A549 (cell line): ENCODE data around the gene COMT. TPM values are rescaled to one million over a fixed set of nuclear protein-coding genes. Genes with fewer than 3 reads are reported as not detected.

Experiments
- ATAC-seq, 2 experiments: fragments of 200-7000 bp in 1 of 2; fragments of >200 bp in 1 of 2; cut with Nextera tagmentation in 1 of 2; cut with Tn5 transposase in 1 of 2; 3 replicates each; pipeline versions ENCODE4 v1.8.0 to v1.9.1; 2018 to 2020; ENCODE audit warnings: mild to moderate bottlenecking in 1 of 2, moderate library complexity in 1 of 2
- CTCF ChIA-PET: fragments of 300-600 bp; sonication (Branson Sonifier 250); formaldehyde crosslinking; extraction: SDS; loops from one replicate; lab custom pipeline; 2021; ENCODE audit warnings: antibody characterized with exemption, inconsistent platforms; lab: Yijun Ruan, JAX
- POLR2A ChIA-PET: fragments of 350-600 bp; formaldehyde crosslinking; extraction: SDS; loops from one replicate; lab custom pipeline; 2021; ENCODE audit warnings: antibody characterized with exemption, inconsistent platforms; lab: Yijun Ruan, JAX
- DNase-seq, 2 experiments: peaks; one replicate each; pipeline versions ENCODE4 v3.0.0 to v3.0.0-alpha.2; 2011 to 2016; ENCODE audit warnings: low read depth in 1 of 2, low spot score in 1 of 2
- FAIRE-seq: peaks from 2 replicates; lab custom pipeline; 2011; peaks lifted over from hg19 to GRCh38; lab: Jason Lieb, UNC
- H3K27ac ChIP-seq, 2 experiments: fragments of >200 bp; sonication (Bioruptor Twin); formaldehyde crosslinking; 3 replicates each; pipeline ENCODE4 v1.5.1; 2016 to 2017
- H3K4me1 ChIP-seq: fragments of >200 bp; sonication (Bioruptor Twin); formaldehyde crosslinking; 3 replicates; pipeline ENCODE4 v1.6.1; 2016
- H3K4me2 ChIP-seq: fragments of >200 bp; sonication (Bioruptor Twin); formaldehyde crosslinking; 3 replicates; pipeline ENCODE4 v1.6.1; 2016
- H3K4me3 ChIP-seq: fragments of >200 bp; sonication (Bioruptor Twin); formaldehyde crosslinking; 3 replicates; pipeline ENCODE4 v1.5.1; 2016
- H3K9me3 ChIP-seq: fragments of >200 bp; sonication (Bioruptor Twin); formaldehyde crosslinking; 3 replicates; pipeline ENCODE4 v1.6.1; 2016
- BCL3 ChIP-seq: fragments of >200 bp; sonication (Bioruptor Twin); formaldehyde crosslinking; IDR thresholded peaks from 3 replicates; pipeline ENCODE4 v1.6.1; 2016
- BHLHE40 ChIP-seq: IDR thresholded peaks from 2 replicates; pipeline ENCODE4 v1.6.1; 2012; ENCODE audit warnings: low read depth, low read length, inconsistent platforms
- EHF ChIP-seq: fragments of 250-450 bp; sonication (Bioruptor Pico); IDR thresholded peaks from 2 replicates; pipeline ENCODE4 v1.5.0; 2020; ENCODE audit warnings: mild to moderate bottlenecking
- EHMT2 ChIP-seq: fragments of 200-600 bp; sonication (generic); IDR thresholded peaks from 2 replicates; pipeline ENCODE4 v1.6.1; 2016; ENCODE audit warnings: antibody characterized with exemption, low read depth, mild to moderate bottlenecking, moderate library complexity
- ELK1 ChIP-seq: fragments of 150-350 bp; IDR thresholded peaks from 2 replicates; pipeline ENCODE4 v1.6.1; 2014; ENCODE audit warnings: low read depth, mild to moderate bottlenecking, low read length
- EP300 ChIP-seq, 2 experiments: fragments of >200 bp; sonication (Bioruptor Twin); formaldehyde crosslinking; IDR thresholded peaks; 2 replicates in 1 of 2; 3 replicates in 1 of 2; pipeline ENCODE4 v1.6.1; 2016 to 2017
- FOSL2 ChIP-seq, 2 experiments: fragments of 450-650 bp in 1 of 2; fragments of >200 bp in 1 of 2; sonication (Bioruptor Twin) in 1 of 2; formaldehyde crosslinking; IDR thresholded peaks; 2 replicates each; pipeline versions ENCODE4 v1.5.0 to v1.6.1; 2016 to 2020; ENCODE audit warnings: mild to moderate bottlenecking in 1 of 2, moderate library complexity in 1 of 2
- FOXS1 ChIP-seq: fragments of 250-450 bp; sonication (Bioruptor Pico); IDR thresholded peaks from 2 replicates; pipeline ENCODE4 v1.5.0; 2020; ENCODE audit warnings: mild to moderate bottlenecking, moderate library complexity
- GATA3 ChIP-seq: IDR thresholded peaks from 2 replicates; pipeline ENCODE4 v1.6.1; 2012; ENCODE audit warnings: borderline replicate concordance
- HES2 ChIP-seq: fragments of >200 bp; sonication (Bioruptor Twin); formaldehyde crosslinking; IDR thresholded peaks from 2 replicates; pipeline ENCODE4 v1.6.1; 2016
- HEYL ChIP-seq: fragments of 250-450 bp; sonication (Bioruptor Pico); IDR thresholded peaks from 2 replicates; pipeline ENCODE4 v1.8.0; 2021; ENCODE audit warnings: mild to moderate bottlenecking, moderate library complexity
- HOXA7 ChIP-seq: fragments of 250-450 bp; sonication (Bioruptor Pico); IDR thresholded peaks from 2 replicates; pipeline ENCODE4 v1.5.0; 2020; ENCODE audit warnings: mild to moderate bottlenecking, moderate library complexity
- HOXB13 ChIP-seq: fragments of 250-450 bp; sonication (Bioruptor Pico); IDR thresholded peaks from 2 replicates; pipeline ENCODE4 v1.5.0; 2020; ENCODE audit warnings: low read depth, mild to moderate bottlenecking, moderate library complexity
- HOXB5 ChIP-seq: fragments of 250-450 bp; sonication (Bioruptor Pico); IDR thresholded peaks from 2 replicates; pipeline ENCODE4 v1.5.0; 2020; ENCODE audit warnings: mild to moderate bottlenecking, moderate library complexity
- JUNB ChIP-seq: fragments of >200 bp; sonication (Bioruptor Twin); formaldehyde crosslinking; IDR thresholded peaks from 2 replicates; pipeline ENCODE4 v1.6.1; 2016
- KDM1A ChIP-seq: fragments of 200-600 bp; sonication (generic); IDR thresholded peaks from 2 replicates; pipeline ENCODE4 v1.6.1; 2016; ENCODE audit warnings: low read depth, mild to moderate bottlenecking
- KDM5A ChIP-seq: fragments of 200-600 bp; sonication (generic); IDR thresholded peaks from 2 replicates; pipeline ENCODE4 v1.6.1; 2016; ENCODE audit warnings: antibody characterized with exemption, mild to moderate bottlenecking
- MAZ ChIP-seq: fragments of 150-350 bp; IDR thresholded peaks from 2 replicates; pipeline ENCODE4 v1.6.1; 2014; ENCODE audit warnings: antibody characterized with exemption, low read depth, low read length, borderline replicate concordance
- POLR2A ChIP-seq: IDR thresholded peaks from 2 replicates; pipeline ENCODE4 v1.6.1; 2012; ENCODE audit warnings: mild to moderate bottlenecking, low read length
- POLR2AphosphoS2 ChIP-seq: conservative IDR thresholded peaks from 2 replicates; pipeline ENCODE4 v1.6.1; 2012; ENCODE audit warnings: low read length, improper control_type of control experiment, inconsistent platforms
- REST ChIP-seq: fragments of 200-600 bp; sonication (generic); IDR thresholded peaks from 2 replicates; pipeline ENCODE4 v1.6.1; 2016; ENCODE audit warnings: antibody characterized with exemption, mild to moderate bottlenecking, moderate library complexity
- RFX5 ChIP-seq: fragments of 450-650 bp; IDR thresholded peaks from 2 replicates; pipeline ENCODE4 v1.7.1; 2014; ENCODE audit warnings: antibody characterized with exemption, mild to moderate bottlenecking, moderate library complexity
- SMC3 ChIP-seq: fragments of >200 bp; sonication (Bioruptor Twin); formaldehyde crosslinking; IDR thresholded peaks from 3 replicates; pipeline ENCODE4 v1.6.1; 2018; ENCODE audit warnings: inconsistent platforms
- ZSCAN20 ChIP-seq: fragments of 250-450 bp; sonication (Bioruptor Pico); IDR thresholded peaks from 2 replicates; pipeline ENCODE4 v1.8.0; 2022; ENCODE audit warnings: mild to moderate bottlenecking, moderate library complexity
- WGBS: methylation state at CpG from one replicate; pipeline ENCODE4 v1.1.6; 2017; ENCODE audit errors: missing lambda C conversion rate; 5-methylcytosine and 5-hydroxymethylcytosine counted together
- polyA plus RNA-seq, 4 experiments: library from polyadenylated mRNA; depleted of rRNA in 3 of 4; stranded (reverse); fragments of >200 nt; fragmentation: RNase III in 1 of 4; extraction: RNeasy Plus Mini Kit Qiagen cat#74134 plus additional on column Dnase treatment in 1 of 4; gene quantifications; 2 replicates in 3 of 4; 3 replicates in 1 of 4; pipeline ENCODE4 v1.2.3, GENCODE V29; 2011 to 2017

The COMT gene
- polyA plus RNA-seq, 2 of the 4 experiments (the other 2 are of a cell fraction): 72.3 to 125 TPM

- ChIA-PET POLR2A (no interaction called here), CTCF (interaction anchor here (2.5 kb wide), 1 partner anchor 25 kb away, joined by 14 read pairs; no protein-coding TSS in a partner anchor)
- Histone ChIP-seq H3K9me3 (no peaks in the 10 kb centered on the region), H3K4me3 (no peak overlapping the region), H3K4me1 (peaks cover 13% of the 10 kb centered on the region), H3K27ac (no peak overlapping the region), H3K4me2 (no peak overlapping the region)
- DNase-seq (no peak), ATAC-seq (no peak), FAIRE-seq (no peak)
- TF ChIP-seq POLR2A (no peak), EP300 (IDR thresholded peaks at IDR 0.05) (no peak), HOXB13 (CRISPR knock-in tag) (no peak), EHMT2 (no peak), HOXB5 (CRISPR knock-in tag) (no peak), HOXA7 (CRISPR knock-in tag) (no peak), RFX5 (no peak), GATA3 (no peak), ZSCAN20 (no peak), KDM5A (no peak), BCL3 (no peak)
- WGBS: 94% methylated on average over 5 of the region's 18 CpGs
Measured at GRCh38 chr22:19988965-19989724, 47.6 kb downstream of the COMT start.

- Histone ChIP-seq H3K27ac (no peak overlapping the region), H3K9me3 (no peaks in the 10 kb centered on the region), H3K4me3 (no peak overlapping the region), H3K4me2 (no peak overlapping the region), H3K4me1 (peaks cover 7% of the 10 kb centered on the region; the same call in 2 of the 3 replicates)
- ATAC-seq (no peak), FAIRE-seq (no peak), DNase-seq (no peak)
- POLR2A ChIA-PET: no interaction called here
- CTCF ChIA-PET: interaction anchor here (2.5 kb wide), 1 partner anchor 25 kb away, joined by 14 read pairs; no protein-coding TSS in a partner anchor
- no peak for TF ChIP-seq JUNB
- TF ChIP-seq ELK1: no peak
- no peak for TF ChIP-seq RFX5
- TF ChIP-seq SMC3: no peak
- no peak for TF ChIP-seq EP300 (IDR thresholded peaks at IDR 0.05)
- TF ChIP-seq HES2: no peak
- no peak for TF ChIP-seq HOXB5 (CRISPR knock-in tag)
- TF ChIP-seq MAZ: no peak
- no peak for TF ChIP-seq REST
- WGBS: 42% methylated on average over 2 of the region's 3 CpGs
Measured at GRCh38 chr22:19989725-19990067, 48.1 kb downstream of the COMT start.

- ChIA-PET CTCF (interaction anchor here (2.5 kb wide), 1 partner anchor 24 kb away, joined by 14 read pairs; no protein-coding TSS in a partner anchor), POLR2A (no interaction called here)
- TF ChIP-seq HES2 (no peak), BHLHE40 (no peak), FOXS1 (no peak), KDM1A (no peak), GATA3 (no peak), HOXB13 (CRISPR knock-in tag) (no peak), EHF (CRISPR knock-in tag) (no peak), FOSL2 (IDR thresholded peaks at IDR 0.05) (no peak), FOSL2 (CRISPR knock-in tag; IDR thresholded peaks at IDR 0.05) (no peak), POLR2AphosphoS2 (no peak), HEYL (CRISPR knock-in tag) (no peak)
- DNase-seq (no peak), ATAC-seq (no peak), FAIRE-seq (no peak)
- no peaks in the 10 kb centered on the region for H3K9me3 ChIP-seq
- H3K4me1 ChIP-seq: peaks cover 6% of the 10 kb centered on the region; the same call in 1 of the 3 replicates
- H3K27ac ChIP-seq: no peak overlapping the region
- 100% methylated on average over 2 of the region's 2 CpGs for WGBS
- H3K4me2 ChIP-seq: no peak overlapping the region
- no peak overlapping the region for H3K4me3 ChIP-seq
Measured at GRCh38 chr22:19990188-19990587, 48.6 kb downstream of the COMT start.
